ENCODE measurements around the gene FBXO24. TPM values are rescaled to one million over a fixed set of nuclear protein-coding genes. Genes with fewer than 3 reads are reported as not detected.

The FBXO24 gene
- total RNA-seq, 3 donors from 2014 or later (not counting 1 experiment from before 2014, with no cell fraction given): 0.45 to 0.94 (median 0.88) TPM

- H3K36me3 ChIP-seq (ENCODE audit: control insufficient read depth, insufficient read depth, low read length): peaks cover 34% of the 10 kb centered on the region
- no peak for DNase-seq
- H3K9me3 ChIP-seq (ENCODE audit: control insufficient read depth, insufficient read depth, low read length): no peaks in the 10 kb centered on the region
- Mint-ChIP-seq H3K27me3 (ENCODE audit: low read depth in 2 of 2) (no peaks in the 10 kb centered on the region), H3K27ac (peak overlapping the region in 1 of 2 donors; percentile 44), H3K4me3 (no peak overlapping the region), H3K9me3 (no peaks in the 10 kb centered on the region), H3K36me3 (no peaks in the 10 kb centered on the region), H3K4me1 (peaks cover 10 to 44% of the 10 kb centered on the region in 2 donors)
- ATAC-seq: no peak
- H3K4me3 ChIP-seq (ENCODE audit: low read length): no peak overlapping the region
- intact Hi-C loops (cut with micrococcal nuclease): no loop called here
- no peak for TF ChIP-seq CTCF (IDR thresholded peaks at IDR 0.05)
- WGBS (ENCODE audit: insufficient coverage): 96% methylated on average over 2 of the region's 2 CpGs
- H3K27me3 ChIP-seq (ENCODE audit: control insufficient read depth, insufficient read depth, low read length): no peaks in the 10 kb centered on the region
- no peak overlapping the region for H3K27ac ChIP-seq (ENCODE audit: low read length)
- peaks cover 42% of the 10 kb centered on the region for H3K4me1 ChIP-seq (ENCODE audit: control insufficient read depth, insufficient read depth, low read length)
These were observed 14.4 kb upstream of the FBXO24 start for GRCh38 chr7:100571829-100572116.

GRCh38 chr7:100572281-100572948 is 13.7 kb upstream of the FBXO24 start:
- DNase-seq (no peak), ATAC-seq (no peak)
- Histone ChIP-seq H3K9me3 (ENCODE audit: control insufficient read depth, insufficient read depth, low read length) (no peaks in the 10 kb centered on the region), H3K27me3 (ENCODE audit: control insufficient read depth, insufficient read depth, low read length) (no peaks in the 10 kb centered on the region), H3K4me1 (ENCODE audit: control insufficient read depth, insufficient read depth, low read length) (peaks cover 38% of the 10 kb centered on the region), H3K36me3 (ENCODE audit: control insufficient read depth, insufficient read depth, low read length) (peaks cover 40% of the 10 kb centered on the region), H3K4me3 (ENCODE audit: low read length) (no peak overlapping the region), H3K27ac (ENCODE audit: low read length) (no peak overlapping the region)
- 93% methylated on average over 20 of the region's 20 CpGs for WGBS (ENCODE audit: insufficient coverage)
- Mint-ChIP-seq H3K36me3 (no peaks in the 10 kb centered on the region), H3K27me3 (ENCODE audit: low read depth in 2 of 2) (no peaks in the 10 kb centered on the region), H3K9me3 (no peaks in the 10 kb centered on the region), H3K4me3 (no peak overlapping the region), H3K27ac (peak overlapping the region in 1 of 2 donors; percentile 44), H3K4me1 (peaks cover 10 to 42% of the 10 kb centered on the region in 2 donors)
- no peak for TF ChIP-seq CTCF (IDR thresholded peaks at IDR 0.05)
- intact Hi-C loops (cut with micrococcal nuclease): no loop called here

GRCh38 chr7:100572949-100573675 is 13.0 kb upstream of the FBXO24 start:
- no peak for TF ChIP-seq CTCF (IDR thresholded peaks at IDR 0.05)
- H3K27me3 ChIP-seq (ENCODE audit: control insufficient read depth, insufficient read depth, low read length): no peaks in the 10 kb centered on the region
- H3K4me1 ChIP-seq (ENCODE audit: control insufficient read depth, insufficient read depth, low read length): peaks cover 32% of the 10 kb centered on the region
- no peaks in the 10 kb centered on the region for H3K9me3 ChIP-seq (ENCODE audit: control insufficient read depth, insufficient read depth, low read length)
- H3K27me3 Mint-ChIP-seq (ENCODE audit: low read depth in 2 of 2): no peaks in the 10 kb centered on the region
- H3K4me1 Mint-ChIP-seq: peaks cover 10 to 36% of the 10 kb centered on the region in 2 donors
- H3K27ac Mint-ChIP-seq: no peak overlapping the region
- H3K9me3 Mint-ChIP-seq: no peaks in the 10 kb centered on the region
- DNase-seq: no peak
- no peak overlapping the region for H3K4me3 ChIP-seq (ENCODE audit: low read length)
- no peaks in the 10 kb centered on the region for H3K36me3 Mint-ChIP-seq
- intact Hi-C loops (cut with micrococcal nuclease): no loop called here
- H3K4me3 Mint-ChIP-seq: no peak overlapping the region
- no peak for ATAC-seq
- H3K36me3 ChIP-seq (ENCODE audit: control insufficient read depth, insufficient read depth, low read length): peaks cover 47% of the 10 kb centered on the region
- WGBS (ENCODE audit: insufficient coverage): 96% methylated on average over 30 of the region's 30 CpGs
- H3K27ac ChIP-seq (ENCODE audit: low read length): no peak overlapping the region

All from natural killer cell (primary cell).